ENCODE results near the gene COL24A1. TPM values are rescaled to one million over a fixed set of nuclear protein-coding genes. Genes with fewer than 3 reads are reported as not detected.

COL24A1 gene
- total RNA-seq, 1 experiment from 2014 or later, result 1.1 TPM

- peaks cover 3% of the 10 kb centered on the region; the same call in 1 of the 2 replicates for H3K27me3 Mint-ChIP-seq (ENCODE audit: low read depth)
- ChIA-PET POLR2A (no interaction called here), CTCF (no interaction called here)
- peaks cover 20% of the 10 kb centered on the region for H3K36me3 Mint-ChIP-seq
- ATAC-seq, result no peak
- TF ChIP-seq NR1H2 (CRISPR knock-in tag; IDR thresholded peaks at IDR 0.05) (no peak), SMAD3 (CRISPR knock-in tag; IDR thresholded peaks at IDR 0.05; ENCODE audit: borderline replicate concordance) (no peak), NFE2L1 (CRISPR knock-in tag; IDR thresholded peaks at IDR 0.05) (no peak), TP53 (CRISPR knock-in tag; IDR thresholded peaks at IDR 0.05) (no peak), MXD4 (CRISPR knock-in tag; IDR thresholded peaks at IDR 0.05; ENCODE audit: borderline replicate concordance) (no peak), ZNF425 (CRISPR knock-in tag; conservative IDR thresholded peaks at IDR 0.05) (no peak), HMGA2 (CRISPR knock-in tag; IDR thresholded peaks at IDR 0.05) (no peak), ATF1 (CRISPR knock-in tag; IDR thresholded peaks at IDR 0.05) (no peak), OVOL2 (CRISPR knock-in tag; IDR thresholded peaks at IDR 0.05; ENCODE audit: borderline replicate concordance) (no peak)
- TF ChIP-seq, protein P1, sequence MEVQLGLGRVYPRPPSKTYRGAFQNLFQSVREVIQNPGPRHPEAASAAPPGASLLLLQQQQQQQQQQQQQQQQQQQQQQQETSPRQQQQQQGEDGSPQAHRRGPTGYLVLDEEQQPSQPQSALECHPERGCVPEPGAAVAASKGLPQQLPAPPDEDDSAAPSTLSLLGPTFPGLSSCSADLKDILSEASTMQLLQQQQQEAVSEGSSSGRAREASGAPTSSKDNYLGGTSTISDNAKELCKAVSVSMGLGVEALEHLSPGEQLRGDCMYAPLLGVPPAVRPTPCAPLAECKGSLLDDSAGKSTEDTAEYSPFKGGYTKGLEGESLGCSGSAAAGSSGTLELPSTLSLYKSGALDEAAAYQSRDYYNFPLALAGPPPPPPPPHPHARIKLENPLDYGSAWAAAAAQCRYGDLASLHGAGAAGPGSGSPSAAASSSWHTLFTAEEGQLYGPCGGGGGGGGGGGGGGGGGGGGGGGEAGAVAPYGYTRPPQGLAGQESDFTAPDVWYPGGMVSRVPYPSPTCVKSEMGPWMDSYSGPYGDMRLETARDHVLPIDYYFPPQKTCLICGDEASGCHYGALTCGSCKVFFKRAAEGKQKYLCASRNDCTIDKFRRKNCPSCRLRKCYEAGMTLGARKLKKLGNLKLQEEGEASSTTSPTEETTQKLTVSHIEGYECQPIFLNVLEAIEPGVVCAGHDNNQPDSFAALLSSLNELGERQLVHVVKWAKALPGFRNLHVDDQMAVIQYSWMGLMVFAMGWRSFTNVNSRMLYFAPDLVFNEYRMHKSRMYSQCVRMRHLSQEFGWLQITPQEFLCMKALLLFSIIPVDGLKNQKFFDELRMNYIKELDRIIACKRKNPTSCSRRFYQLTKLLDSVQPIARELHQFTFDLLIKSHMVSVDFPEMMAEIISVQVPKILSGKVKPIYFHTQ (CRISPR knock-in tag; IDR thresholded peaks at IDR 0.05), result no peak
- TF ChIP-seq, protein P2, sequence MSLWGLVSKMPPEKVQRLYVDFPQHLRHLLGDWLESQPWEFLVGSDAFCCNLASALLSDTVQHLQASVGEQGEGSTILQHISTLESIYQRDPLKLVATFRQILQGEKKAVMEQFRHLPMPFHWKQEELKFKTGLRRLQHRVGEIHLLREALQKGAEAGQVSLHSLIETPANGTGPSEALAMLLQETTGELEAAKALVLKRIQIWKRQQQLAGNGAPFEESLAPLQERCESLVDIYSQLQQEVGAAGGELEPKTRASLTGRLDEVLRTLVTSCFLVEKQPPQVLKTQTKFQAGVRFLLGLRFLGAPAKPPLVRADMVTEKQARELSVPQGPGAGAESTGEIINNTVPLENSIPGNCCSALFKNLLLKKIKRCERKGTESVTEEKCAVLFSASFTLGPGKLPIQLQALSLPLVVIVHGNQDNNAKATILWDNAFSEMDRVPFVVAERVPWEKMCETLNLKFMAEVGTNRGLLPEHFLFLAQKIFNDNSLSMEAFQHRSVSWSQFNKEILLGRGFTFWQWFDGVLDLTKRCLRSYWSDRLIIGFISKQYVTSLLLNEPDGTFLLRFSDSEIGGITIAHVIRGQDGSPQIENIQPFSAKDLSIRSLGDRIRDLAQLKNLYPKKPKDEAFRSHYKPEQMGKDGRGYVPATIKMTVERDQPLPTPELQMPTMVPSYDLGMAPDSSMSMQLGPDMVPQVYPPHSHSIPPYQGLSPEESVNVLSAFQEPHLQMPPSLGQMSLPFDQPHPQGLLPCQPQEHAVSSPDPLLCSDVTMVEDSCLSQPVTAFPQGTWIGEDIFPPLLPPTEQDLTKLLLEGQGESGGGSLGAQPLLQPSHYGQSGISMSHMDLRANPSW (CRISPR knock-in tag; conservative IDR thresholded peaks at IDR 0.05; ENCODE audit: low read depth), result no peak
- no peak overlapping the region for H3K27ac Mint-ChIP-seq
- no peak for DNase-seq (ENCODE audit: low spot score)
- no peaks in the 10 kb centered on the region for H3K4me1 Mint-ChIP-seq
- peaks cover 21% of the 10 kb centered on the region for H3K9me3 Mint-ChIP-seq
- no peak overlapping the region for H3K4me3 Mint-ChIP-seq
Observed at GRCh38 chr1:85830837-85831236, 325.7 kb downstream of the COL24A1 start.

- Mint-ChIP-seq H3K4me1 (peaks cover 12% of the 10 kb centered on the region), H3K36me3 (no peaks in the 10 kb centered on the region), H3K27me3 (ENCODE audit: low read depth) (no peaks in the 10 kb centered on the region), H3K4me3 (no peak overlapping the region), H3K27ac (no peak overlapping the region), H3K9me3 (peaks cover 2% of the 10 kb centered on the region)
- peak; percentile 23 for DNase-seq (ENCODE audit: low spot score)
- ChIA-PET POLR2A (no interaction called here), CTCF (no interaction called here)
- ATAC-seq, result peak; percentile 91
- TF ChIP-seq MYBL2 (CRISPR knock-in tag; IDR thresholded peaks at IDR 0.05) (no peak), GRHL2 (CRISPR knock-in tag; IDR thresholded peaks at IDR 0.05; ENCODE audit: insufficient replicate concordance, severe bottlenecking) (no peak), E2F1 (CRISPR knock-in tag; IDR thresholded peaks at IDR 0.05) (no peak), ZNF416 (CRISPR knock-in tag; IDR thresholded peaks at IDR 0.05) (no peak), PRDM15 (CRISPR knock-in tag; IDR thresholded peaks at IDR 0.05) (no peak), ZNF317 (CRISPR knock-in tag; IDR thresholded peaks at IDR 0.05; ENCODE audit: borderline replicate concordance, low read depth) (no peak), ATF1 (CRISPR knock-in tag; IDR thresholded peaks at IDR 0.05) (no peak)
Observed at GRCh38 chr1:85824066-85824840, 332.3 kb downstream of the COL24A1 start.
